Measurements from ENCODE around the gene ARID1A.

DNA sequence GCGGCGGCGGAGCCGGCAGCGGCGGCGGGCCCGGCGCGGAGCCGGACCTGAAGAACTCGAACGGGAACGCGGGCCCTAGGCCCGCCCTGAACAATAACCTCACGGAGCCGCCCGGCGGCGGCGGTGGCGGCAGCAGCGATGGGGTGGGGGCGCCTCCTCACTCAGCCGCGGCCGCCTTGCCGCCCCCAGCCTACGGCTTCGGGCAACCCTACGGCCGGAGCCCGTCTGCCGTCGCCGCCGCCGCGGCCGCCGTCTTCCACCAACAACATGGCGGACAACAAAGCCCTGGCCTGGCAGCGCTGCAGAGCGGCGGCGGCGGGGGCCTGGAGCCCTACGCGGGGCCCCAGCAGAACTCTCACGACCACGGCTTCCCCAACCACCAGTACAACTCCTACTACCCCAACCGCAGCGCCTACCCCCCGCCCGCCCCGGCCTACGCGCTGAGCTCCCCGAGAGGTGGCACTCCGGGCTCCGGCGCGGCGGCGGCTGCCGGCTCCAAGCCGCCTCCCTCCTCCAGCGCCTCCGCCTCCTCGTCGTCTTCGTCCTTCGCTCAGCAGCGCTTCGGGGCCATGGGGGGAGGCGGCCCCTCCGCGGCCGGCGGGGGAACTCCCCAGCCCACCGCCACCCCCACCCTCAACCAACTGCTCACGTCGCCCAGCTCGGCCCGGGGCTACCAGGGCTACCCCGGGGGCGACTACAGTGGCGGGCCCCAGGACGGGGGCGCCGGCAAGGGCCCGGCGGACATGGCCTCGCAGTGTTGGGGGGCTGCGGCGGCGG is 1.0 kb downstream of the ARID1A start:
- TF ChIP-seq POLR2A (IDR thresholded peaks at IDR 0.05; ENCODE audit: low read length) (no peak), GATA1 (IDR thresholded peaks at IDR 0.05; ENCODE audit: low read depth, low read length) (no peak)
